OCI-LY3 (cell line): ENCODE results near the gene LENG8.
A peak's percentile ranks its signal among the peaks of the same experiment; 100 is the strongest.
"Not testable (repeated sequence)": the region's sequence is repeated elsewhere in the genome, so short reads cannot be mapped to it uniquely, and the experiment has no call there.

Experiments
- H2AFZ ChIP-seq: fragments of 200-600, 300-600 bp; shearing (Covaris generic); 2 replicates; pipeline ENCODE4 v1.6.0; 2014; ENCODE audit warnings: antibody characterized with exemption, low read depth, low read length
- H3K27ac ChIP-seq: fragments of 200-600, 300-600 bp; sonication (generic); 2 replicates; pipeline ENCODE4 v1.5.1; 2014; ENCODE audit warnings: mild to moderate bottlenecking, low read length, moderate library complexity, mixed read lengths
- H3K27me3 ChIP-seq: fragments of 200-600, 300-600 bp; sonication (generic); 2 replicates; pipeline ENCODE4 v1.6.1; 2014; ENCODE audit warnings: low read depth, low read length, mixed read lengths
- H3K36me3 ChIP-seq: fragments of 200-600, 300-600 bp; sonication (generic); replicated peaks from 2 replicates; pipeline ENCODE3; 2014; ENCODE audit warnings: low read depth, low read length, mixed read lengths
- H3K4me1 ChIP-seq: fragments of 300-600, 200-600 bp; sonication (generic); 2 replicates; pipeline ENCODE4 v1.6.1; 2014; ENCODE audit warnings: low read length, mixed read lengths
- H3K4me2 ChIP-seq: fragments of 200-600, 300-600 bp; sonication (generic); 2 replicates; pipeline ENCODE4 v1.6.1; 2014; ENCODE audit warnings: low read length, mixed read lengths
- H3K4me3 ChIP-seq: fragments of 300-600, 200-600 bp; sonication (generic); 2 replicates; pipeline ENCODE4 v1.5.1; 2014; ENCODE audit warnings: antibody characterized with exemption, mild to moderate bottlenecking, low read length, moderate library complexity
- H3K79me2 ChIP-seq: fragments of 300-600, 200-600 bp; shearing (Covaris generic); 2 replicates; pipeline ENCODE4 v1.6.1; 2014; ENCODE audit warnings: mild to moderate bottlenecking, low read length, mixed read lengths
- H3K9ac ChIP-seq: fragments of 300-600, 200-600 bp; shearing (Covaris generic); 2 replicates; pipeline ENCODE4 v1.6.0; 2014; ENCODE audit warnings: mild to moderate bottlenecking, low read length, moderate library complexity
- H3K9me3 ChIP-seq: fragments of 200-600, 300-600 bp; shearing (Covaris generic); 2 replicates; pipeline ENCODE4 v1.6.1; 2014; ENCODE audit warnings: low read length, mixed read lengths; ENCODE audit not compliant: insufficient read depth
- H4K20me1 ChIP-seq: fragments of 200-600, 300-600 bp; sonication (generic); 2 replicates; pipeline ENCODE4 v1.6.1; 2016; ENCODE audit warnings: low read length, mixed read lengths; ENCODE audit not compliant: insufficient read depth
- EZH2phosphoT487 ChIP-seq: fragments of 200-600 bp; shearing (Covaris generic); IDR thresholded peaks from 2 replicates; pipeline ENCODE4 v1.6.1; 2018; ENCODE audit warnings: antibody characterized with exemption, mixed run types, low read depth
- TF ChIP-seq, protein P1 (sequence below): fragments of 200-600, 300-600 bp; sonication (generic); IDR thresholded peaks from 2 replicates; pipeline ENCODE4 v1.5.1; 2014; ENCODE audit warnings: antibody characterized with exemption, low read length, low read depth

Gene LENG8

DNA sequence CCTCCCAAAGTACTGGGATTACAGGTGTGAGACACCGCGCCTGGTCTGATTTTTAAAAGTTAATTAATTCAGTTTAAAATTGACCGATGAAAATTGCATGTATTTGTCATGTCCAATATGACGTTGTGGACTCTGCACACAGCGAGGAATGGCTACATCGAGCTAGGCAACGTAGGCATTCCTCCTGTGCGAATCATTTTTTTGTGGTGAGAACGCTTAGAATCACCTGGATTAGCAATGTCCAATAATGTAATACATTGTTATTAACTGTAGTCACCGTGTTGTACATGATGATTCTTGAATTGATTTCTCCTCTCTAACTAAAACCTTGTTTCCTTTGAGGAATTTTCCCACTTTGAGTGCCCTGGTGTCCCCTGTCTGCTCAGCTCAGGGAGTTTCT is 57.1 kb downstream of the LENG8 start:
- Histone ChIP-seq H3K4me1 (peaks cover 24% of the 10 kb centered on the region), H3K4me3 (peak overlapping the region; percentile 52; the same call in 1 of the 2 replicates), H3K36me3 (no peaks in the 10 kb centered on the region), H3K27me3 (peaks cover 13% of the 10 kb centered on the region; the same call in 1 of the 2 replicates), H2AFZ (no peak overlapping the region), H3K27ac (no peak overlapping the region), H3K9ac (no peak overlapping the region), H3K9me3 (no peaks in the 10 kb centered on the region), H3K4me2 (peak overlapping the region; percentile 72), H3K79me2 (no peaks in the 10 kb centered on the region), H4K20me1 (no peaks in the 10 kb centered on the region)
- TF ChIP-seq, protein P1, sequence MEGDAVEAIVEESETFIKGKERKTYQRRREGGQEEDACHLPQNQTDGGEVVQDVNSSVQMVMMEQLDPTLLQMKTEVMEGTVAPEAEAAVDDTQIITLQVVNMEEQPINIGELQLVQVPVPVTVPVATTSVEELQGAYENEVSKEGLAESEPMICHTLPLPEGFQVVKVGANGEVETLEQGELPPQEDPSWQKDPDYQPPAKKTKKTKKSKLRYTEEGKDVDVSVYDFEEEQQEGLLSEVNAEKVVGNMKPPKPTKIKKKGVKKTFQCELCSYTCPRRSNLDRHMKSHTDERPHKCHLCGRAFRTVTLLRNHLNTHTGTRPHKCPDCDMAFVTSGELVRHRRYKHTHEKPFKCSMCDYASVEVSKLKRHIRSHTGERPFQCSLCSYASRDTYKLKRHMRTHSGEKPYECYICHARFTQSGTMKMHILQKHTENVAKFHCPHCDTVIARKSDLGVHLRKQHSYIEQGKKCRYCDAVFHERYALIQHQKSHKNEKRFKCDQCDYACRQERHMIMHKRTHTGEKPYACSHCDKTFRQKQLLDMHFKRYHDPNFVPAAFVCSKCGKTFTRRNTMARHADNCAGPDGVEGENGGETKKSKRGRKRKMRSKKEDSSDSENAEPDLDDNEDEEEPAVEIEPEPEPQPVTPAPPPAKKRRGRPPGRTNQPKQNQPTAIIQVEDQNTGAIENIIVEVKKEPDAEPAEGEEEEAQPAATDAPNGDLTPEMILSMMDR, result no peak
- no peak for TF ChIP-seq EZH2phosphoT487

DNA sequence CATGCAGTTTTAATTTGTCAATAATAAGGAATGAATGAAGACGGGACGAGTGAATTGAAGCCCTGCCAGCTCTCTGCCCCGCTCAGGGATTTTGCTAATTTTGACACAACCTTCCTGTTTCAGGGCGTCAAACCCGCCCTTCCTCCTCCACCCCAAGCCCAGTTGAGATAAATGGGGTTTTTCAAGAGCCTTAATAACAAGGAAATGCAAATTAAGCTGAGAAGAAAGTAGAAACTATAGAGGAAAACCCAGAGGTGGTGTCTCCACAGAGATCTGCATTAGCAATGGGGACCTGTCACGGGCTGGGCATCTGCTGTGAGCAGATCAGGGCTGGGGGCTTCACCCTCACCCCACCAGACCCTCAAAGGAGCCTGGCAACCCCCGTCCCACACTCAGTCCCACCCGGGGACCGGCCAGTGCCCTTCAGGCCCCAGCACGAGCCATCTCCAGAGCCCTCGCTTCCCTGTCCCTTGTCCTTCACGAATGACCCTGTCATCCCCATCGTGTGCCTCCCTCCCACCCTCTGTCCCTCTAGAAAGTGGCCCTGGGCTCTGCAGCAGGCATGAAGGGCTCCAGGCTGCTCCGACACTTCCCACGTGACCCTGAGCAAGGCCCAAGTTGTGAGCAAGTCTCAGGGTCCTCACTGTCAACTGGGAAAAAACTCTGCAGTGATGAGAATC is 58.2 kb downstream of the LENG8 start:
- not testable (repeated sequence) for H3K9me3 ChIP-seq, H2AFZ ChIP-seq, H3K79me2 ChIP-seq, H3K36me3 ChIP-seq, H4K20me1 ChIP-seq
- peaks cover 24% of the 10 kb centered on the region for H3K4me1 ChIP-seq
- peak overlapping the region; percentile 37; the same call in 1 of the 2 replicates for H3K9ac ChIP-seq
- peak overlapping the region; percentile 45 for H3K27ac ChIP-seq
- H3K4me3 ChIP-seq, result peak overlapping the region; percentile 52
- peak overlapping the region; percentile 72 for H3K4me2 ChIP-seq
- peaks cover 13% of the 10 kb centered on the region; the same call in 1 of the 2 replicates for H3K27me3 ChIP-seq

DNA sequence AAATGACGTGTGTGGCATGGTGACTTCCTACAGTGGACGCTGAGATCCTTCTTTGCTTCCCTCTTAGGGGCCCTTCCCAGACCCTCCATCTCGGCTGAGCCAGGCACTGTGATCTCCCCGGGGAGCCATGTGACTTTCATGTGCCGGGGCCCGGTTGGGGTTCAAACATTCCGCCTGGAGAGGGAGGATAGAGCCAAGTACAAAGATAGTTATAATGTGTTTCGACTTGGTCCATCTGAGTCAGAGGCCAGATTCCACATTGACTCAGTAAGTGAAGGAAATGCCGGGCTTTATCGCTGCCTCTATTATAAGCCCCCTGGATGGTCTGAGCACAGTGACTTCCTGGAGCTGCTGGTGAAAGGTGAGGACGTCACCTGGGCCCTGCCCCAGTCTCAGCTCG is 58.8 kb downstream of the LENG8 start:
- H3K9me3 ChIP-seq, result no peaks in the 10 kb centered on the region
- H4K20me1 ChIP-seq, result no peaks in the 10 kb centered on the region
- H3K27ac ChIP-seq, result peak overlapping the region; percentile 45; the same call in 1 of the 2 replicates
- no peaks in the 10 kb centered on the region for H3K36me3 ChIP-seq
- no peaks in the 10 kb centered on the region for H3K79me2 ChIP-seq
- H3K4me1 ChIP-seq, result peaks cover 24% of the 10 kb centered on the region
- H3K4me2 ChIP-seq, result peak overlapping the region; percentile 72
- H3K27me3 ChIP-seq, result peaks cover 19% of the 10 kb centered on the region; the same call in 1 of the 2 replicates
- peak overlapping the region; percentile 37; the same call in 1 of the 2 replicates for H3K9ac ChIP-seq
- H2AFZ ChIP-seq, result no peak overlapping the region
- TF ChIP-seq EZH2phosphoT487, result no peak
- TF ChIP-seq, protein P1, result no peak
- H3K4me3 ChIP-seq, result peak overlapping the region; percentile 52; the same call in 1 of the 2 replicates

DNA sequence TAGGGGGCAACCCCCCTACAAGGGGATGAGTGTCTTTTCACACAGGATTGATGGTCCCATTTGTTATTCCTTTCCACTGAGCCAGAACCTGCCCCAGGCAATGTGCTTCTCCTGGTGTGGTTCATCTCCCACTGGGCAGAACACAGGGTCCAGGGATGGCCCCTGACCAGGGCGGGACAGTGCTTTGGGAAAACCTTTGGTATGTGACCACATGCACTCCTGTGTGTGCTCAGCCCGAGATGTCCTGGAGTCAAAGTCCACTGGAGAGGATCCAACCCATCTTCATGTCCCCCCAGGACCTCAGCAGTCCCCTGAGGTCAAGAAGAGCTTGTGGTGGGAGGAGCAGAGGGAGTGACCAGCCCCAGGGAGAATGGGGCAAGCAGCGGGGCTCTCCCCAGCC is 59.5 kb downstream of the LENG8 start:
- not testable (repeated sequence) for H3K79me2 ChIP-seq, H3K27ac ChIP-seq, H3K4me2 ChIP-seq, H3K36me3 ChIP-seq, H4K20me1 ChIP-seq, H3K9me3 ChIP-seq, H3K9ac ChIP-seq, H3K4me3 ChIP-seq, H2AFZ ChIP-seq
- Histone ChIP-seq H3K4me1 (peaks cover 24% of the 10 kb centered on the region), H3K27me3 (peaks cover 25% of the 10 kb centered on the region; the same call in 1 of the 2 replicates)

DNA sequence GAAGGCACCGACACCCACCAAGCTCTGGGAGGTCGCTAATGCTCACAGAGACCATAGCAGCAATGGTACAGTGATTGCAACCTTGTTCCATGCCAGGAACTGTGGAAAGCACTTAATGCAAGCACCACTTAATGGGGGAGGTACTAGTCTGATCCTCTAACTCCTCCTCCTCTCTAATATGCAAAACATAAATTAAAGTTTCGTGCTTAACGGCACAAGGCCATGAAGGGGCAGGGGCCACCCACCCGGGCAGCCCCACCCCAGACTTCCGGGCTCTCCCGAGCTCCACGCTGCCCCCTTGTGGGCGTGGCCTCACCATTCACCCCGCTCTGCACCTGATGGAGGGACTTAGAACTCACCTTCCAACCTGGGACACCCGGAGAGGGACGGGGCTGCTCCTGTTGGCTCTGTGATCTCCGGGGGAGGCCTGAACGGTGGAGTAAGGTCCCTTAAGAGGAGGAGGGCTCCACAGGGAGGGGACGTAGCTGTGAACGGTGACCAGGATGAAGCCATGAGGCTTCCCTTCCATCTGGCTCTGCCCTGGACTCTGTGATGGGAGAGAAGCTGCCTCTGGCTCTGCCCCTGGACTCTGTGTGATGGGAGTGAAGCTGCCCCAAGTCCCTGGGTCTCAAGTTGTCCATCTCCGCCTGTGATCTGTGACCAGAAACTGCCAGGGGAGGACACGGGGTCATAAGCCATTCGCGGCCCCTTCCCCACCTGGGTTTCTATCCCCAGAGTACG is 60.4 kb downstream of the LENG8 start:
- Histone ChIP-seq H3K27me3 (peaks cover 25% of the 10 kb centered on the region), H3K4me1 (peaks cover 24% of the 10 kb centered on the region), H3K4me2 (0 out of 2 replicates have a peak overlapping the region, but pooled peaks have one; percentile 36)
- not testable (repeated sequence) for H3K27ac ChIP-seq, H3K4me3 ChIP-seq, H3K9me3 ChIP-seq, H4K20me1 ChIP-seq, H3K9ac ChIP-seq, H3K36me3 ChIP-seq, H3K79me2 ChIP-seq, H2AFZ ChIP-seq
